ENCODE results near the gene RNF39. TPM values are rescaled to one million over a fixed set of nuclear protein-coding genes. Genes with fewer than 3 reads are reported as not detected.

The RNF39 gene
- total and polyA plus RNA-seq, 2 of the 13 experiments (the other 11 are each of a cell fraction or from before 2014, with no cell fraction given): 0.13 to 1.8 TPM

DNA sequence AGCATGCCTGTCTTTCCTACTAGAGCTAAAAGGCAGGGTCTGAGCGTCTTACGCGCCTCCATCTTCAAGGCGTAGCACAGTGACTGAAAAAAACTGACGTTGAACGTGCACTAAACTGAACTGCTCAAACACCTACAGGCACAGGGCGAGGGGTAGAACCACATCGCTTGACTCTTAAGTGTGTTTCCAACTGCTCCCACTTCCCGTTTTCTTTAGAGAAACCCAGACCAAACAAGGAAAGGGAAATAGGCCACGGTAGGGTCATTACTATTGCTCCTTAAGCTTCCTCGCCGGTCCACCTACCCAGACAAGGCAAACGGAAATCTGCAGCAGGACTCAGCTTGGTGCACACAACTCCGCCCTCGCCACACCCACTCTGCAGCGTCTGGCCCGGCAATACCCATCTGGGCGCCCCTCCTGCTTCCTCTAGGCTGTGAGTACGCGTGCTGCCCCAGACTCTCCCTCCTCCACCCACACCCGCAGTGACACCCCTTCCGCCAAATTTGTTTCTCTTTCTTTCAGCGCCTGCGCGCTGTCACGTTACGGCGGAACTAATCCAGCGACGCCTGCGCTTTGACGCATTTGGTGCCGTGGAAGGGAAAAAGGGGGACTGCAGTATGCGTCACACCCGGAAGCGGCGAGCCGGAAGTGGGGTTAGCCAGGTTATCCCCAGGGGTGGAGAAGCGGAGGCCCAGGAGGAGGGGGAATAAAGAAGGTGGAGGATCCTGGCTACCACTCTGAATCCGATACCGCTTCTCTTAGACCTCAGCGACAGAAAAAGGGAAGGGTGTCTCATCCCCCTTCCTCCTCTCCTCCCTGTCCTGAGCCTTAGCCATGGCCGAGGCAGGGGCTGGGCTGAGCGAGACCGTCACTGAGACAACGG lies 8.8 kb downstream of the RNF39 start, which contains the start of gene PPP1R11 (continued):
- TF ChIP-seq, protein P1, sequence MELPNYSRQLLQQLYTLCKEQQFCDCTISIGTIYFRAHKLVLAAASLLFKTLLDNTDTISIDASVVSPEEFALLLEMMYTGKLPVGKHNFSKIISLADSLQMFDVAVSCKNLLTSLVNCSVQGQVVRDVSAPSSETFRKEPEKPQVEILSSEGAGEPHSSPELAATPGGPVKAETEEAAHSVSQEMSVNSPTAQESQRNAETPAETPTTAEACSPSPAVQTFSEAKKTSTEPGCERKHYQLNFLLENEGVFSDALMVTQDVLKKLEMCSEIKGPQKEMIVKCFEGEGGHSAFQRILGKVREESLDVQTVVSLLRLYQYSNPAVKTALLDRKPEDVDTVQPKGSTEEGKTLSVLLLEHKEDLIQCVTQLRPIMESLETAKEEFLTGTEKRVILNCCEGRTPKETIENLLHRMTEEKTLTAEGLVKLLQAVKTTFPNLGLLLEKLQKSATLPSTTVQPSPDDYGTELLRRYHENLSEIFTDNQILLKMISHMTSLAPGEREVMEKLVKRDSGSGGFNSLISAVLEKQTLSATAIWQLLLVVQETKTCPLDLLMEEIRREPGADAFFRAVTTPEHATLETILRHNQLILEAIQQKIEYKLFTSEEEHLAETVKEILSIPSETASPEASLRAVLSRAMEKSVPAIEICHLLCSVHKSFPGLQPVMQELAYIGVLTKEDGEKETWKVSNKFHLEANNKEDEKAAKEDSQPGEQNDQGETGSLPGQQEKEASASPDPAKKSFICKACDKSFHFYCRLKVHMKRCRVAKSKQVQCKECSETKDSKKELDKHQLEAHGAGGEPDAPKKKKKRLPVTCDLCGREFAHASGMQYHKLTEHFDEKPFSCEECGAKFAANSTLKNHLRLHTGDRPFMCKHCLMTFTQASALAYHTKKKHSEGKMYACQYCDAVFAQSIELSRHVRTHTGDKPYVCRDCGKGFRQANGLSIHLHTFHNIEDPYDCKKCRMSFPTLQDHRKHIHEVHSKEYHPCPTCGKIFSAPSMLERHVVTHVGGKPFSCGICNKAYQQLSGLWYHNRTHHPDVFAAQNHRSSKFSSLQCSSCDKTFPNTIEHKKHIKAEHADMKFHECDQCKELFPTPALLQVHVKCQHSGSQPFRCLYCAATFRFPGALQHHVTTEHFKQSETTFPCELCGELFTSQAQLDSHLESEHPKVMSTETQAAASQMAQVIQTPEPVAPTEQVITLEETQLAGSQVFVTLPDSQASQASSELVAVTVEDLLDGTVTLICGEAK (IDR thresholded peaks at IDR 0.05): peak; percentile 93
- TF ChIP-seq, protein P1 (CRISPR knock-in tag; IDR thresholded peaks at IDR 0.05): peak; percentile 51
- TF ChIP-seq FOXJ3 (CRISPR knock-in tag; IDR thresholded peaks at IDR 0.05; ENCODE audit: borderline replicate concordance) (no peak; the same call in 1 of the 2 replicates), CBFB (CRISPR knock-in tag; IDR thresholded peaks at IDR 0.05) (peak; percentile 66; the same call in 1 of the 2 replicates), HNF4A (CRISPR knock-in tag; IDR thresholded peaks at IDR 0.05) (peak; percentile 4; the same call in 1 of the 2 replicates), ZNF792 (CRISPR knock-in tag; IDR thresholded peaks at IDR 0.05) (peak; percentile 57; the same call in 1 of the 2 replicates), ZMYM4 (CRISPR knock-in tag; IDR thresholded peaks at IDR 0.05) (peak; percentile 90)
- TF ChIP-seq, protein P2, sequence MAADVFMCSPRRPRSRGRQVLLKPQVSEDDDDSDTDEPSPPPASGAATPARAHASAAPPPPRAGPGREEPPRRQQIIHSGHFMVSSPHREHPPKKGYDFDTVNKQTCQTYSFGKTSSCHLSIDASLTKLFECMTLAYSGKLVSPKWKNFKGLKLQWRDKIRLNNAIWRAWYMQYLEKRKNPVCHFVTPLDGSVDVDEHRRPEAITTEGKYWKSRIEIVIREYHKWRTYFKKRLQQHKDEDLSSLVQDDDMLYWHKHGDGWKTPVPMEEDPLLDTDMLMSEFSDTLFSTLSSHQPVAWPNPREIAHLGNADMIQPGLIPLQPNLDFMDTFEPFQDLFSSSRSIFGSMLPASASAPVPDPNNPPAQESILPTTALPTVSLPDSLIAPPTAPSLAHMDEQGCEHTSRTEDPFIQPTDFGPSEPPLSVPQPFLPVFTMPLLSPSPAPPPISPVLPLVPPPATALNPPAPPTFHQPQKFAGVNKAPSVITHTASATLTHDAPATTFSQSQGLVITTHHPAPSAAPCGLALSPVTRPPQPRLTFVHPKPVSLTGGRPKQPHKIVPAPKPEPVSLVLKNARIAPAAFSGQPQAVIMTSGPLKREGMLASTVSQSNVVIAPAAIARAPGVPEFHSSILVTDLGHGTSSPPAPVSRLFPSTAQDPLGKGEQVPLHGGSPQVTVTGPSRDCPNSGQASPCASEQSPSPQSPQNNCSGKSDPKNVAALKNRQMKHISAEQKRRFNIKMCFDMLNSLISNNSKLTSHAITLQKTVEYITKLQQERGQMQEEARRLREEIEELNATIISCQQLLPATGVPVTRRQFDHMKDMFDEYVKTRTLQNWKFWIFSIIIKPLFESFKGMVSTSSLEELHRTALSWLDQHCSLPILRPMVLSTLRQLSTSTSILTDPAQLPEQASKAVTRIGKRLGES (CRISPR knock-in tag; IDR thresholded peaks at IDR 0.05; ENCODE audit: borderline replicate concordance): no peak
- TF ChIP-seq, protein P3, sequence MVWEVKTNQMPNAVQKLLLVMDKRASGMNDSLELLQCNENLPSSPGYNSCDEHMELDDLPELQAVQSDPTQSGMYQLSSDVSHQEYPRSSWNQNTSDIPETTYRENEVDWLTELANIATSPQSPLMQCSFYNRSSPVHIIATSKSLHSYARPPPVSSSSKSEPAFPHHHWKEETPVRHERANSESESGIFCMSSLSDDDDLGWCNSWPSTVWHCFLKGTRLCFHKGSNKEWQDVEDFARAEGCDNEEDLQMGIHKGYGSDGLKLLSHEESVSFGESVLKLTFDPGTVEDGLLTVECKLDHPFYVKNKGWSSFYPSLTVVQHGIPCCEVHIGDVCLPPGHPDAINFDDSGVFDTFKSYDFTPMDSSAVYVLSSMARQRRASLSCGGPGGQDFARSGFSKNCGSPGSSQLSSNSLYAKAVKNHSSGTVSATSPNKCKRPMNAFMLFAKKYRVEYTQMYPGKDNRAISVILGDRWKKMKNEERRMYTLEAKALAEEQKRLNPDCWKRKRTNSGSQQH (CRISPR knock-in tag; IDR thresholded peaks at IDR 0.05; ENCODE audit: low read depth): no peak; the same call in none of the 2 replicates
- TF ChIP-seq, protein P4, sequence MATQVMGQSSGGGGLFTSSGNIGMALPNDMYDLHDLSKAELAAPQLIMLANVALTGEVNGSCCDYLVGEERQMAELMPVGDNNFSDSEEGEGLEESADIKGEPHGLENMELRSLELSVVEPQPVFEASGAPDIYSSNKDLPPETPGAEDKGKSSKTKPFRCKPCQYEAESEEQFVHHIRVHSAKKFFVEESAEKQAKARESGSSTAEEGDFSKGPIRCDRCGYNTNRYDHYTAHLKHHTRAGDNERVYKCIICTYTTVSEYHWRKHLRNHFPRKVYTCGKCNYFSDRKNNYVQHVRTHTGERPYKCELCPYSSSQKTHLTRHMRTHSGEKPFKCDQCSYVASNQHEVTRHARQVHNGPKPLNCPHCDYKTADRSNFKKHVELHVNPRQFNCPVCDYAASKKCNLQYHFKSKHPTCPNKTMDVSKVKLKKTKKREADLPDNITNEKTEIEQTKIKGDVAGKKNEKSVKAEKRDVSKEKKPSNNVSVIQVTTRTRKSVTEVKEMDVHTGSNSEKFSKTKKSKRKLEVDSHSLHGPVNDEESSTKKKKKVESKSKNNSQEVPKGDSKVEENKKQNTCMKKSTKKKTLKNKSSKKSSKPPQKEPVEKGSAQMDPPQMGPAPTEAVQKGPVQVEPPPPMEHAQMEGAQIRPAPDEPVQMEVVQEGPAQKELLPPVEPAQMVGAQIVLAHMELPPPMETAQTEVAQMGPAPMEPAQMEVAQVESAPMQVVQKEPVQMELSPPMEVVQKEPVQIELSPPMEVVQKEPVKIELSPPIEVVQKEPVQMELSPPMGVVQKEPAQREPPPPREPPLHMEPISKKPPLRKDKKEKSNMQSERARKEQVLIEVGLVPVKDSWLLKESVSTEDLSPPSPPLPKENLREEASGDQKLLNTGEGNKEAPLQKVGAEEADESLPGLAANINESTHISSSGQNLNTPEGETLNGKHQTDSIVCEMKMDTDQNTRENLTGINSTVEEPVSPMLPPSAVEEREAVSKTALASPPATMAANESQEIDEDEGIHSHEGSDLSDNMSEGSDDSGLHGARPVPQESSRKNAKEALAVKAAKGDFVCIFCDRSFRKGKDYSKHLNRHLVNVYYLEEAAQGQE (IDR thresholded peaks at IDR 0.05; ENCODE audit: borderline replicate concordance in 1 of 2, low read depth in 1 of 2, low read length in 2 of 2): 0 out of 4 replicates have a peak, but pooled peaks of 1 of the 2 experiments have one; percentile 24

All from HepG2 (cell line).